Choroid plexus epithelial cell (primary cell): Measurements from ENCODE around the gene CLTC.

ENCODE experiments used
- DNase-seq: peaks from one replicate; pipeline ENCODE4 v3.0.0-alpha.2; 2010; ENCODE audit warnings: low read depth
- H3K4me3 ChIP-seq: 2 replicates; pipeline ENCODE4 v1.5.1; 2011; ENCODE audit warnings: low read depth, mild to moderate bottlenecking, control low read depth, low read length, moderate library complexity
- CTCF ChIP-seq: conservative IDR thresholded peaks from 2 replicates; pipeline ENCODE4 v1.5.1; 2011; ENCODE audit warnings: low read depth, mild to moderate bottlenecking, control low read depth, inconsistent platforms, low read length, moderate library complexity

Gene CLTC

GRCh38 chr17:59623151-59623550 lies 3.5 kb downstream of the CLTC start:
- no peak for DNase-seq
- peak overlapping the region; percentile 16 for H3K4me3 ChIP-seq
- no peak for TF ChIP-seq CTCF

- no peak for TF ChIP-seq CTCF
- H3K4me3 ChIP-seq, result no peak overlapping the region
- DNase-seq, result no peak
Observed at GRCh38 chr17:59626756-59627155, 7.1 kb downstream of the CLTC start.

GRCh38 chr17:59627274-59627673 lies 7.6 kb downstream of the CLTC start:
- no peak for DNase-seq
- TF ChIP-seq CTCF, result no peak
- no peak overlapping the region for H3K4me3 ChIP-seq

DNA sequence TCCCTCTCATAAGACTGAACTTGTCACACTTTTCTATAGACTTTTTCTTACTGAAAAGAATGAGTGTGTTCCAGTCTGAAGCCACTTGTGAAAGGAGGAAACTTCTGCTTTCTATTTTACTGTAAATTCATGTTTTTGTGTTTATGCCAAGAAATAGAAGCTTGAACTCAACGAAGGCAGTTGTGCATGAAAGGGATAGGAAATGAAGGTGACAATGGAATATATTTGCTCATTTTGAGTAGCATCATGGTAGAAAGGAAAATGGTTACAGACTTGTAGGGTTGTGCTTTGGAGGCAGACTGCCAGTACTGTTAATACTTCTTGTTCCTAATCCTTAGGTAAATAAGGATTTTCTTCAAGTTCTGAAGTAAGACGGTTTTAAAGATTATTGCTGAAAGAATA lies 8.1 kb downstream of the CLTC start:
- no peak overlapping the region for H3K4me3 ChIP-seq
- TF ChIP-seq CTCF, result no peak
- DNase-seq, result no peak

- no peak for TF ChIP-seq CTCF
- DNase-seq, result no peak
Observed at GRCh38 chr17:59629174-59629573, 9.5 kb downstream of the CLTC start.

DNA sequence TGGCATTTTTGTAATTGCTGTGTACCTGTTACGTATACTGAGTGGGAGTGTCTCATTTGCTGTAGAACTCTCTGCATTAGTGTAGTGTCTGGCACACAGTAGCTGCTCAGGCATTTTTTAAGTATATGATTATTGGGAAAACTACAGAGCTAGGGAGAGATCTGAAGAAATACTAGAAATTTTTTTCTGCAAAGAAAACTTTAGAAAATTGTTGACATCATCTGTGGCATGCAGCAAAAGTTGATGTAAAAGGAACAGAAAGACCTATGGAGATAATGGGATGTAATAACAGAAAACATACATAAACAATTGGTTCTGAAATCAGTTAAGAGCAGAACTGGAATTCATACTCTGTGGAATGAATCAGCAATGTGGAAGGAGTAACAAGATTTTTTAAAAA lies 11.6 kb downstream of the CLTC start:
- no peak for TF ChIP-seq CTCF
- DNase-seq, result no peak
- H3K4me3 ChIP-seq, result no peak overlapping the region

More at GRCh38 chr17:59629174-59629573, 9.5 kb downstream of the CLTC start:
- no peak overlapping the region for H3K4me3 ChIP-seq

DNA sequence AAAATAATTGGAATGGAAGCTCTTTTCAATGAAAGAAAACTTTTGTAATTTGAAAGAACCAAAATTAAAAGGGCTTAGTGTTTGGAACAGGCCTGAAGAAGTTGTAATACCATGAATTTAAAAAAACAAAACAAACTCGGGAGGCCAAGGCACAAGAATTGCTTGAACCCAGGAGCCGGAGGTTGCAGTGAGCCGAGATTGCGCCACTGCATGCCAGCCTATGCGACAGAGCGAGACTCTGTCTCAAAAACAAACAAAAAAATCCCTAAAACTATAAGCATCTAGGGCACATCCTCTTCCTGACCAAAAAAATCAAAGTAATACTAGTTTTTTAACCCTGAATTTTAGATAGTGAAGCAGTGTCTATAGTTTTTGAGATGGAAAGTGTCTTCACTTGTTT lies 12.7 kb downstream of the CLTC start:
- H3K4me3 ChIP-seq, result no peak overlapping the region
- TF ChIP-seq CTCF, result no peak
- DNase-seq, result no peak
